HS-5 (cell line): Measurements from ENCODE around the gene DIAPH2.
A peak's percentile ranks its signal among the peaks of the same experiment; 100 is the strongest.

Experiments used
- DNase-seq: peaks from one replicate; pipeline ENCODE4 v3.0.0-alpha.2; 2012; ENCODE audit warnings: low read depth

The DIAPH2 gene

GRCh38 chrX:97308171-97308570, 623.5 kb downstream of the DIAPH2 start:
- DNase-seq = no peak

- DNase-seq = no peak
Measured at GRCh38 chrX:97309487-97310116, 625.0 kb downstream of the DIAPH2 start.

DNA sequence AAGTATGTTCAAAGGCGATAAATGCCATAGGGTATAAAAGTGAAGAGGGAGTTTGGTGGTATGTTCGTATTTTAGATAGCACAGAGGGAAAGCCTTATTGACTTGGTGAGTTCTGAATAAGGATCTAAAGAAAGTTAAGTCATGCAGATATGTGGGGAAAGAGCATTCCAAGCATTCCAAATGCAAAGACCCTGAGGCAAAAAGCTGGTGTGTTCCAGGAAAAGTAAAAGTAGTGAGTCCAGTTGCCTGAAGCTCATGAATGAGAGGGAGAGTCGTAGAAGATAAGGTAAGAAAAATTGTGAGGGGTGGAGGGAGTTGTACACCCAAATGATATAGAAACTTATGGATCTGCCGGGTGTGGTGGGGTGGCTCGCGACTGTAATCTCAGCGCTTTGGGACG, 625.7 kb downstream of the DIAPH2 start:
- no peak for DNase-seq

DNA sequence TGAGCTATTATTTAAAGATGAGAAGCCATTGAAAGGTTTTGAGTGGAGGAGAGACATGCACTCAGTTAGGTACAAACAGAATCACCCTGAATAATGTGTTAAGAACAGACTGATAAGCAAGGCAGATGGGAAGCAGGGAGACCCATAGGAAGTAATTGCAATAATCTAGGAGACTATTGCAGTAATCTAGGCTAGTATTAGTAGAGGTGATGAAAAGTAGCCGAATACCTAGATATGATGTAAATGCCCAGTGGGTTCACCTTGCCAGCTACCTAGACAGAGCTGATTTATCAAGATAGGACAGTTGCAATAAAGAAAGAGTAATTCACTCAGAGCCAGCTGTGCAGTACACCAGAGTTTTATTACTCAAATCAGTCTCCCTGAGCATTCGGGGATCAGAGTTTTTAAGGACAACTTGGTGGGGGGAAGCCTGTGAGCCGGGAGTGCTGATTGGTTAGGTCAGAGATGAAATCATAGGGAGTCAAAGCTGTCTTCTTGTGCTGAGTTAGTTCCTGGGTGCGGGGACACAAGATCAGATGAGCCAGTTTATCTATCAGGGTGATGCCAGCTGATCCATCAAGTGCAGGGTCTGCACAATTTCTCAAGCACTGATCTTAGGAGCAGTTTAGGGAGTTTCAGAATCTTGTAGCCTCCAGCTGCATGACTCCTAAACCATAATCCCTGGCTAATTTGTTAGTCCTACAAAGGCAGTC, 626.6 kb downstream of the DIAPH2 start:
- no peak for DNase-seq

DNA sequence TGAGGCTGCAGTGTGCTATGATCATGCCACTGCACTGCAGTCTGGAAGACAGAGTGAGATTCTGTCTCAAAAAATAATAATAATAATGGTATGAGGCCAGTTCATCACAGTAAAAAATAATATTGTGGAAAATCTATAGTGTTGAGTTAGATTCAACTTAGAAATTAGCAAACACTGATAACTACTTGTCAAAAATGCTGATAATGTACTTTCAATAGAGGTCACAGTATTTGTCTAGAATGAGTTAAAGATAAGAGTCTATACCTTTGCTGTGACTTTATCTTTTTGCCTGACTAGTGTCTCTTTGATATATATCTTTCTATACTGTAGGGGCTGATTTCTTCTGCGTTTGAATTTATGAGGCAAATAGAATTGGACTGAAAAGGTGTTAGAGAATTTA, 629.7 kb downstream of the DIAPH2 start:
- no peak for DNase-seq

- DNase-seq = no peak
Measured at GRCh38 chrX:97315939-97316338, 631.3 kb downstream of the DIAPH2 start.

- DNase-seq = no peak
Measured at GRCh38 chrX:97320305-97320704, 635.7 kb downstream of the DIAPH2 start.

DNA sequence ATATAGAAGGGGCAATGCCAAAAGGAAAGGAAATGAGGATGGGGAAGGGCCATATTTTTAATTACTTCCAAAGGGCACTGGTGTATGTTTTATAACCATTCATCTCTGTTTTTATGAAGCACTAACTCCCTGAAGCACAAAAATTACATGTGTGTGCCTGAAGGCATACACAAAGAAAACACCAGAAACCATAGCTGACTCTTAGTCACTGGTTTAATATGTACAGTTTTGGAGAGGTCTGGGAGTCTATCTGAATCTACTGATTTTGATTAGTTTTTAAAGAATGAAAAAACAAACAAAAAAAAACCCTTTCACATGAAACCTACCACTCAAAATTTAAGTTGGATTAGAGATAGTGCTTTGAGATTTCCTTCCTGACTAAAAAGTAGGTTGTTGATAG, 637.8 kb downstream of the DIAPH2 start:
- DNase-seq = no peak

- DNase-seq = no peak
Measured at GRCh38 chrX:97326456-97326855, 641.8 kb downstream of the DIAPH2 start.

DNA sequence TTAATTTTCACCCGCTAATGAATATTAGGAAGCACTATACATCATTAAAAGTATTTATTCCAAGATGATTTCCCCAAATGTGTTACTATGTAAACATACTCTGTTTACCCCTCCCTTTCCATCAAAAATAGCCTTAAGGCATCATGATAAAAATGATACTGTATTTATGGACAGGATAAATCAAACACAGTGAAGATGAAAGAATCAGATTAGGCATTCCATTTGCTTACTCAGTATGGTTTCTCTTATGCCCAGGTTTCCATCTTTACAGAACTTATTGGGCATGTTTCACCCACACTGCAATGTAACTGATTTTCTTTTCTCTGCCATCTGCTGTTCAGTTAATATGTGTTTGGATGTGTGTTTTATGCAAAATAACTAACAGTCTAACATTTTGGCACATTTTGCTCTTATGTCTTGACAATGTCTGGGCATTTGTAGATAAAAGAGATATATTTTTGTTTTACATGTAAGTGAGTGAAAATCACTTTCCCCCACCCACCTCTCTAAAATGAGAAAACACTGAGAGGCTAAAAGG, 644.3 kb downstream of the DIAPH2 start:
- no peak for DNase-seq

- DNase-seq = no peak
Measured at GRCh38 chrX:97330151-97330550, 645.5 kb downstream of the DIAPH2 start.

DNA sequence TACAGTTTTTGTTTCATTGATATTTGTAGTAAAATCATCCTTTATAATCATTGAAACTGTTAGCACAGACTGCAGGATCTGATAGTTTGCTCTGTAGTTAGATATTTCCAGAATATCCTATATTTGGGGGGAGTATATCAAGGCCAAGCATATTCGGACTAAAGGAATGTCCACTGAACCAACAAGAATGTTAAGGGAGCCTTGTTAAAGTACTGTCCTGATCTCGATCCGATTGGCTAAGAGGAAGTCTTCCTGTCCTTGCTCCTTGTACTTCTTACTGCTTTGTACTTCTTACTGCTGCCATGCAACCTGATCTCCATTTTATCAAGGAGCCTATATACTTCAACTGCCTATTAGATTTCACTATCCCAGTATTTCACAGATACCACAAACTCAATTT, 648.3 kb downstream of the DIAPH2 start:
- DNase-seq = no peak

DNA sequence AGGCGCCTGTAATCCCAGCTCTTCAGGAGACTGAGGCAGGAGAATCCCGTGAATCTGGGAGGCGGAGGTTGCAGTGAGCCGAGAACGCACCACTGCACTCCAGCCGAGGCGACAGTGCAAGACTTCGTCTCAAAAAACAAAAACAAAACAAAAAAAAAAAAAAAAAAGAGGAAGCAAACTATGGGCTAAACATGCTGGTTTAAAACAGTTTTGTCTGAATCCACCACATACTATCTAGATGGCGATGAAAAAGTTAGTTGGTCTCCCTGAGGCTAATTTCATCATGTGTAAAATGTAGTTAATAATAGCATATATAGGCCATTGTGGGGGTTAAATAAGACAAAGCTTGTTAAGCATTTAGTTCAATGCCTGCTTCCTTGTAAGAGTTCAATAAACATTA, 650.2 kb downstream of the DIAPH2 start:
- DNase-seq = no peak

GRCh38 chrX:97344724-97345123, 660.1 kb downstream of the DIAPH2 start:
- no peak for DNase-seq

DNA sequence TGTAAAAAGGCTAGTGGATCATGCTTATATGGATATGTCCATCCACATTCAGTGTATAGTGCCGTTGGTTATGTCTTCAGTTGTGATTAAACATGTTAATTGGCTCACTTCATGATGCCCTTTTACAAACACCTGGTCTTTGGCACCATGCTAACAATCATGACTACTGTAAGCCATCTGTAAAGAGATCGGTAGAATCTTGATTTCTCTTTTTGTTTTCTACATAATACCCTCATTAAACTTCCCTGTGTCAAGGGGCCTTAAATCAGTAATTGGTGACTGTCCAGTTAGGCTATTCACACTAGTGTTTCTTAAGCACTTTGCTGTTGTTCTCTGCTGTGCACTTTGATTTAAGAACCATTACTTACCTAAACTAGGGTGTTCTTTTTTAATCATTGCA, 674.3 kb downstream of the DIAPH2 start:
- no peak for DNase-seq

DNA sequence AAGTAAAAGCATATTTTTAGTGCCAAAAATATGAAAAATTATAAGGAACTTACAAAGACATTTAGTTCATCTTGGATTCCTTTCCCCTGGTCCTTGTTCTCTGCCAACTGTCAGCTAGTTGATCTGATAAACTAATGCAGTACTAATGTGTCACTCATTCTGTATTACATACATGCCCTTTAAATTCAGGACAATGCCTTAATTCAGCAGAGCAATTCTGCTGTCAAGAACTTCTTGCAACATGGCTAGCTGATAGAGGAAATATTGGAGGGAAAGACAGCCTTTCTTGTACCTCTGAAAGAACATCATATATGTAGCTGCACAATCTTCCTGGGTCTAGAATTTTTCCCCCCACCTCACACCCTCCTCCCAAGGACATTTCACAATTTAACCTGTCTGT, 679.2 kb downstream of the DIAPH2 start:
- DNase-seq = no peak

GRCh38 chrX:97366237-97366636, 681.6 kb downstream of the DIAPH2 start:
- no peak for DNase-seq

DNA sequence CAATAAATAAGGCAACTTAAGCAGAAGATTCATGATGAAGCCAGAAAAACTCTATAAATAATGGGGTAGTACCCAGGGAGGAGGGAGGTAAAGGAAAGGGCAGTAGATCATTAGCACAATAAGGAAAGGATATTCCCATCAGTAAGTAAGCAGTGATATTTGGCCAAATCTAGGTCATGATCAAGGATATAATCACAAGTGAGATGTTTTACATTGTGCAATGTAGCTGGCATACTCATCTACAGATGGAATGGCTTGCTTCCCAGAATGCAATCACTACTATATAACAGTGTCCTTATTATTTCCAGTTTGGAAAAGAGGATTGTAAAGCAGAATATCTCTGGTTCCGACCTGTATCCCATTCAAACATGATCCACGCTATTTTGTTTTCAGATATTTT, 682.5 kb downstream of the DIAPH2 start:
- DNase-seq = peak; percentile 6

GRCh38 chrX:97369947-97370346, 685.3 kb downstream of the DIAPH2 start:
- DNase-seq = no peak

DNA sequence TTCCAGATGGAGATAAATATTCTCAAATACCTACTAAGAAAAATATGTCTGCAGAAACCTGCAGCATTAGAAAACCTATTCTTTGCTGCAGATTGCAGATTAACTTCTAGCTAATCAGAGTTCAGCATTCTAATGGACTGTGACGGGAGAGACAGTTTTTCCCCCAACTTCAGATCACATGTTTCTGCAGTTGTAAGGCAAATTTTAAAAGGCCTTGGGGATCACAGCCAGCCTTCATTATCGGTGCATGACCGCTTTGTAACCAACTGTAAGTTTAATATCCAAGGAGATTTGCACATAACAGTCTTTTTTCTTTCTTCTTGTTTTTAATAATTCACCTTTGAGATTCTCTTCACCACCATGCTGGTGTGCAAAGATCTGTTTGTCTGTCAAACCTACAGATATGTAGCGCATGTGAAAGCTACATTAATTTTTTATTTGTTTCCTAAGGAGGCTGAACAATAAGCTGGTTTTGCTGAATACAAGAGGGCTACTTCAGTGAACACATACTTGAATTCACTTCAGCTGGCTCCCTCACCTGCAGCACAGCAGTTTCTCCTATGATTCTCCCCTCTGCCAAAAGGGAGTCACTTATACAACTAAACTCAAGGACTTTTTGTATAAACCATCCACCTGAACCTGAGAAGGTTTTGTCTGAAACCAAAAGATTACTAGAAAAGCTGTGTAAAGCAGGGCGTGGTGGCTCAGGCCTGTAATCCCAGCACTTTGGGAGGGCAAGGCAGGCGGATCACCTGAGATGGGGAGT, 687.5 kb downstream of the DIAPH2 start:
- no peak for DNase-seq

GRCh38 chrX:97374266-97374665, 689.6 kb downstream of the DIAPH2 start:
- no peak for DNase-seq

- no peak for DNase-seq
Measured at GRCh38 chrX:97380200-97380599, 695.6 kb downstream of the DIAPH2 start.

DNA sequence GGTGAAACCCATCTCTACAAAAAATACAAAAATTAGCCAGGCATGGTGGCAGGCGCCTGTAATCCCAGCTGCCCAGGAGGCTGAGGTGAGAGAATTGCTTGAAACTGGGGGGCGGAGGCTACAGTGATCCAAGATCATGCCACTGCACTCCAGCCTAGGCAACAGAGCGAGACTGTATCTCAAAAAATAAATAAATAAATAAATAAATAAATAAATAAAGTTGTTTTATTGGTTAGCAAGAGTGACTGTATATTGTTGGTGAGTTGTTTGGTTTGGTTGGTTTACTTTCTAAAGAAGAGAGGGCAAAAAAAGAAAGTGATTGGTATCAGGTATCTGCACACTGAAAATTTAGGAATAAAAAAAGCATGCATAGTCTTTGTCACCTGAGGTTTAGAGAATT, 700.0 kb downstream of the DIAPH2 start:
- no peak for DNase-seq
